Measurements from ENCODE around the gene SOX1. TPM values are rescaled to one million over a fixed set of nuclear protein-coding genes. Genes with fewer than 3 reads are reported as not detected.

Gene SOX1
- polyA plus RNA-seq, 3 donors, result not detected

DNA sequence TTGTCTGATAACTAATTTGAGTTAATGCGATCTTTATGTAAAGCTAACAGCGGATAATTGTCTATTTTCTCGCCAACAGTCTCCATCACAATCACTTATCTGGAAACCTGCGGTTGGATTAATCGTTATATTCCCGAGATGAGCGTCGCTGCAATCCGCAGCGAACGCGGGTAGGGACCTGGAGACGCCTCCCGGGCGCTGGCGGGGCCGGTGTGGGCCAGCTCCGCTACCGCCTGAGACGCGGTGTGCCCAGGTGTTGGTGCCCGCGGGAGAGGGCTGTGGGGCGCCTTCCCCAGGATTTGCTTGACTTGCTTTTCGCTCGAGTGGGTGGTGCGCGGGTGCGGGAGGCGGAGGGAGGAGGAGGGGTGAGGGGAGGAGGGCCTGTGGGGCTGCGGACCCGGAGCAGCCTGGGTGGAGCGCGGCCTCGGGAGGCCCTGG, 38.3 kb downstream of the SOX1 start:
- Histone ChIP-seq H3K9me3 (replicated peaks in 1 of 2; ENCODE audit: control insufficient read depth in 1 of 2, insufficient read depth in 1 of 2, low read length in 2 of 2) (peaks cover 3 to 18% of the 10 kb centered on the region in 2 donors), H3K4me1 (ENCODE audit: control insufficient read depth in 1 of 2, insufficient read depth in 2 of 2, low read length in 2 of 2) (no peaks in the 10 kb centered on the region), H2AFZ (ENCODE audit: insufficient read depth, low read depth, low read length, poor library complexity, severe bottlenecking) (no peak overlapping the region), H3K4me2 (replicated peaks; ENCODE audit: extremely low read depth, low read length, poor library complexity, severe bottlenecking) (no peak overlapping the region), H4K20me1 (ENCODE audit: insufficient read depth, low read length) (no peaks in the 10 kb centered on the region), H3K27ac (ENCODE audit: low read depth in 1 of 2, low read length in 2 of 2) (no peak overlapping the region), H3K4me3 (replicated peaks in 1 of 3; ENCODE audit: low read depth in 2 of 3, low read length in 3 of 3) (no peak overlapping the region), H3K36me3 (replicated peaks in 1 of 2; ENCODE audit: control insufficient read depth in 1 of 2, insufficient read depth in 2 of 2, low read length in 2 of 2) (no peaks in the 10 kb centered on the region), H3K27me3 (ENCODE audit: control insufficient read depth in 2 of 2, insufficient read depth in 2 of 2, low read length in 2 of 2) (peaks cover 29 to 74% of the 10 kb centered on the region in 2 donors), H3K9ac (ENCODE audit: insufficient read depth, low read length, poor library complexity, severe bottlenecking) (no peak overlapping the region), H3K79me2 (ENCODE audit: insufficient read depth, low read length) (no peaks in the 10 kb centered on the region)
- WGBS (ENCODE audit: insufficient coverage), result 8% methylated on average over 32 of the region's 35 CpGs
- TF ChIP-seq, protein P1, sequence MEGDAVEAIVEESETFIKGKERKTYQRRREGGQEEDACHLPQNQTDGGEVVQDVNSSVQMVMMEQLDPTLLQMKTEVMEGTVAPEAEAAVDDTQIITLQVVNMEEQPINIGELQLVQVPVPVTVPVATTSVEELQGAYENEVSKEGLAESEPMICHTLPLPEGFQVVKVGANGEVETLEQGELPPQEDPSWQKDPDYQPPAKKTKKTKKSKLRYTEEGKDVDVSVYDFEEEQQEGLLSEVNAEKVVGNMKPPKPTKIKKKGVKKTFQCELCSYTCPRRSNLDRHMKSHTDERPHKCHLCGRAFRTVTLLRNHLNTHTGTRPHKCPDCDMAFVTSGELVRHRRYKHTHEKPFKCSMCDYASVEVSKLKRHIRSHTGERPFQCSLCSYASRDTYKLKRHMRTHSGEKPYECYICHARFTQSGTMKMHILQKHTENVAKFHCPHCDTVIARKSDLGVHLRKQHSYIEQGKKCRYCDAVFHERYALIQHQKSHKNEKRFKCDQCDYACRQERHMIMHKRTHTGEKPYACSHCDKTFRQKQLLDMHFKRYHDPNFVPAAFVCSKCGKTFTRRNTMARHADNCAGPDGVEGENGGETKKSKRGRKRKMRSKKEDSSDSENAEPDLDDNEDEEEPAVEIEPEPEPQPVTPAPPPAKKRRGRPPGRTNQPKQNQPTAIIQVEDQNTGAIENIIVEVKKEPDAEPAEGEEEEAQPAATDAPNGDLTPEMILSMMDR (IDR thresholded peaks at IDR 0.05), result no peak
- Mint-ChIP-seq H3K4me1 (no peaks in the 10 kb centered on the region), H3K27me3 (ENCODE audit: low read depth in 3 of 3) (peaks cover 69 to 84% (median 75%) of the 10 kb centered on the region in 3 donors), H3K4me3 (peak overlapping the region in 1 of 2 donors; percentile 64), H3K27ac (no peak overlapping the region), H3K9me3 (peaks cover 0 to 10% (median 5%) of the 10 kb centered on the region in 7 donors), H3K36me3 (no peaks in the 10 kb centered on the region)
- DNase-seq, result no peak
- intact Hi-C loops (cut with micrococcal nuclease), result no loop called here

DNA sequence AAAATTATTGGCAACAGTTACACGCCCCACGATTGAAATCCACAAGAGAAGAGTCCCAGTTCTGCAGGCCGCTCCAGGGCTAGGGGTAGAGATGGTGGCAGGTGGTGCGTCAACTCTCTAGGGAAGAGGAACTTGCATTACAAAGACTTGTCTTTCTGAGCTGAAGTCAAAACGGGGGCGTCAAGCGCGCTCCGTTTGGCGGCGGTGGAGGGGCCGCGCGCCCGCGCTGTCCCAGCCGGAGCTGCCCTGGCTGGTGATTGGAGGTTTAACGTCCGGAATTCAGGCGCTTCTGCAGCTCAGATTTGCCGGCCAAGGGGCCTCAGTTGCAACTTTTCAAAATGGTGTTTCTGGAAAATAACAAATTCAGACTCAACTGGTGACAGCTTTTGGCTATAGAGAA, 38.9 kb downstream of the SOX1 start:
- Histone ChIP-seq H3K27ac (ENCODE audit: low read depth in 1 of 2, low read length in 2 of 2) (no peak overlapping the region), H3K9ac (ENCODE audit: insufficient read depth, low read length, poor library complexity, severe bottlenecking) (no peak overlapping the region), H2AFZ (ENCODE audit: insufficient read depth, low read depth, low read length, poor library complexity, severe bottlenecking) (no peak overlapping the region), H3K9me3 (replicated peaks in 1 of 2; ENCODE audit: control insufficient read depth in 1 of 2, insufficient read depth in 1 of 2, low read length in 2 of 2) (peaks cover 3 to 18% of the 10 kb centered on the region in 2 donors), H3K79me2 (ENCODE audit: insufficient read depth, low read length) (no peaks in the 10 kb centered on the region), H3K4me1 (ENCODE audit: control insufficient read depth in 1 of 2, insufficient read depth in 2 of 2, low read length in 2 of 2) (no peaks in the 10 kb centered on the region), H3K36me3 (replicated peaks in 1 of 2; ENCODE audit: control insufficient read depth in 1 of 2, insufficient read depth in 2 of 2, low read length in 2 of 2) (no peaks in the 10 kb centered on the region), H3K4me2 (replicated peaks; ENCODE audit: extremely low read depth, low read length, poor library complexity, severe bottlenecking) (no peak overlapping the region), H3K4me3 (replicated peaks in 1 of 3; ENCODE audit: low read depth in 2 of 3, low read length in 3 of 3) (no peak overlapping the region), H4K20me1 (ENCODE audit: insufficient read depth, low read length) (no peaks in the 10 kb centered on the region), H3K27me3 (ENCODE audit: control insufficient read depth in 2 of 2, insufficient read depth in 2 of 2, low read length in 2 of 2) (peaks cover 29 to 71% of the 10 kb centered on the region in 2 donors)
- H3K27me3 Mint-ChIP-seq (ENCODE audit: low read depth in 3 of 3), result peaks cover 64 to 78% (median 70%) of the 10 kb centered on the region in 3 donors
- H3K9me3 Mint-ChIP-seq, result peaks cover 0 to 8% (median 5%) of the 10 kb centered on the region in 7 donors
- TF ChIP-seq, protein P1 (IDR thresholded peaks at IDR 0.05), result no peak
- H3K27ac Mint-ChIP-seq, result no peak overlapping the region
- intact Hi-C loops (cut with micrococcal nuclease), result no loop called here
- H3K4me3 Mint-ChIP-seq, result peak overlapping the region in 1 of 2 donors; percentile 59
- H3K4me1 Mint-ChIP-seq, result no peaks in the 10 kb centered on the region
- WGBS (ENCODE audit: insufficient coverage), result 5% methylated on average over 17 of the region's 21 CpGs
- no peak for DNase-seq
- no peaks in the 10 kb centered on the region for H3K36me3 Mint-ChIP-seq
